Activated CD4-positive, CD25-positive, alpha-beta regulatory T cell (primary cell): ENCODE measurements around the gene CLSTN2.

Experiments
- DNase-seq, 4 experiments: peaks; one replicate each; lab custom pipeline; 2025; lab: John Stamatoyannopoulos, UW

CLSTN2 gene

GRCh38 chr3:139935016-139935865, at the start of gene CLSTN2:
CLSTN2 (plus strand) TSS chr3:139935185.
- DNase-seq: no peak

- no peak for DNase-seq
These were observed 47.6 kb upstream of the CLSTN2 start for GRCh38 chr3:139887431-139887830.

- no peak for DNase-seq
These were observed 46.3 kb upstream of the CLSTN2 start for GRCh38 chr3:139888561-139889140.

GRCh38 chr3:139893267-139893962, 41.6 kb upstream of the CLSTN2 start:
- no peak for DNase-seq

- no peak for DNase-seq
These were observed 40.9 kb upstream of the CLSTN2 start for GRCh38 chr3:139893963-139894642.

- no peak for DNase-seq
These were observed 40.4 kb upstream of the CLSTN2 start for GRCh38 chr3:139894643-139894989.

GRCh38 chr3:139897759-139898158, 37.2 kb upstream of the CLSTN2 start:
- no peak for DNase-seq

GRCh38 chr3:139906418-139906817, 28.6 kb upstream of the CLSTN2 start:
- DNase-seq: no peak

GRCh38 chr3:139909811-139910210, 25.2 kb upstream of the CLSTN2 start:
- no peak for DNase-seq

- no peak for DNase-seq
These were observed 18.7 kb upstream of the CLSTN2 start for GRCh38 chr3:139916271-139916670.

- DNase-seq: no peak
These were observed 17.7 kb upstream of the CLSTN2 start for GRCh38 chr3:139917226-139917785.

GRCh38 chr3:139928708-139929505, 6.1 kb upstream of the CLSTN2 start:
- DNase-seq: no peak

- no peak for DNase-seq
These were observed 4.8 kb upstream of the CLSTN2 start for GRCh38 chr3:139930211-139930610.

GRCh38 chr3:139933766-139934165, 1.2 kb upstream of the CLSTN2 start:
- DNase-seq: no peak

- no peak for DNase-seq
These were observed 371 bp upstream of the CLSTN2 start for GRCh38 chr3:139934613-139935015.

GRCh38 chr3:139935866-139936817, 1.2 kb downstream of the CLSTN2 start:
- DNase-seq: no peak

- no peak for DNase-seq
These were observed 2.8 kb downstream of the CLSTN2 start for GRCh38 chr3:139937674-139938279.

- no peak for DNase-seq
These were observed 4.8 kb downstream of the CLSTN2 start for GRCh38 chr3:139939681-139940190.

GRCh38 chr3:139940622-139941021, 5.6 kb downstream of the CLSTN2 start:
- no peak for DNase-seq

- no peak for DNase-seq
These were observed 6.6 kb downstream of the CLSTN2 start for GRCh38 chr3:139941580-139941979.
